CD4-positive, alpha-beta T cell treated with Interleukin-12 subunit alpha and Interleukin-12 subunit beta, for 1 hour (primary cell): Measurements from ENCODE around the gene MAP3K5.
"Not testable (repeated sequence)": the region's sequence is repeated elsewhere in the genome, so short reads cannot be mapped to it uniquely, and the experiment has no call there.

ENCODE experiments used
- DNase-seq: peaks from one replicate; pipeline ENCODE4 v3.0.0-alpha.2; 2020

MAP3K5 gene

DNA sequence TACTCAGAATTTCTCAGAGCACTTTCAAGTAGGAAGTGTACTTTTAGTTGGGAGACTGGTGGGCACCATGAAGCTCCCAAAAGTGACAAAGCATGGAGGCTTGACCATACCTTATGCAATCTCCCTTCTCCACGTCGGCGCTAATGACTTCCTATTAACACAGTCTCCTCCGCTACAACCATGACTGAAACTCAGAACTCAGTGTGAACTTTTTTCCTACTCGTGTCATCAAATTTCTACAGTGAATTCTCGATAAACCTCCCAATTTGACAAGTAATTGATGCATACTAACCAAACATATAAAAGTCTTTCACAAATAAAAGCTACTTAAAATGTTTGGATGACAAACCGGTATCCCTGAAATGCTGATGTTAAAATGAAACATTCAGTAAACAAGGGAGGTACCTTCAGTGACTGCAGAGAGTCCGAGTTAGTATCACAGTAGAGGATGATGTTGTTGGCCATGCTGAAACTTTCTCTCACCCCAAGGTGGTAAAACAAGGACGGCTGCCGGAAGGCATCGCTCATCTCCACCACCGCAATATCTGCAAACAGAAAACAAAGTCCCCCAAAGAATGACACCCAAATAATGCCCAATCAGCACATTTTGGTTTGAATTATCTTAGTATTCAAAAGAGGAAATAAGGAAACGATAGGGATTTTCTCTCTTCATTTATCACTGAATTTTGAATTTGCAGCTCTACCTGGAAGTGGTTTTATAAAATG lies 72.1 kb downstream of the MAP3K5 start:
- DNase-seq, result no peak

DNA sequence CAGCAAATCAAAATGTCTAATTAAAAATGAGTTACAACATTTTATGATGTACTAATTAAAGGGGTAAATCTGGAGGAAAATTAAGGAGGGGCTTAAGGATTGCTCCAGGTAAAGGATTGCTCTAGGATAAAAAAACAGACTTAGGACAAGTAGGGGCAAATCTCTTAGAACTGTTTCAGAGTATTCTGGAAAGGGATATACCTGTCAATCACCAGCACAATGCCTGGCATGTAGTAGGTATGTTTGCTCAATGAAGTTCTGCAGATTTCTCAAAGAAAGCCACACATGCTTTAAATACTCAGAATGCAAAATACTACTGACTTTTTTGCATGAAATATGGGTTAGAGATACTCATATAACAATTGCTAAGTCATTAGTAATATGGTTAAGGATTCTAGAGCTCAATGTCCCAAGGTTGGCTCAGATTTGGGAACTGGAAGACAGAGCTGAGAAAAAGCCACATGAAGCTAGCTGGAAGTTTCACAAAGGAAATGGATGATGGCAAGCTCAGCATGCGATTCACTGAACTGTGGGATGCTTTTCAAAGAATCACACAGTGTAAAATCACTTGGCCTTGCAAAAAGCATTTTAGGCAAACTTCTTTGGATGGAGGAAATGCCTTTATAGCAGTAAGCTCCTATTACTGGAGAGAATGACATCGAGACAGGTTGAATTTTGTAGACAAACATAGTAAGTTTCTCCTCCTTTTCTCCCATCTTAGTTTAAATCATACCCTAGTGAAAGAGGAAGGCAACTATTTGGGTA lies 72.8 kb downstream of the MAP3K5 start:
- DNase-seq, result no peak

DNA sequence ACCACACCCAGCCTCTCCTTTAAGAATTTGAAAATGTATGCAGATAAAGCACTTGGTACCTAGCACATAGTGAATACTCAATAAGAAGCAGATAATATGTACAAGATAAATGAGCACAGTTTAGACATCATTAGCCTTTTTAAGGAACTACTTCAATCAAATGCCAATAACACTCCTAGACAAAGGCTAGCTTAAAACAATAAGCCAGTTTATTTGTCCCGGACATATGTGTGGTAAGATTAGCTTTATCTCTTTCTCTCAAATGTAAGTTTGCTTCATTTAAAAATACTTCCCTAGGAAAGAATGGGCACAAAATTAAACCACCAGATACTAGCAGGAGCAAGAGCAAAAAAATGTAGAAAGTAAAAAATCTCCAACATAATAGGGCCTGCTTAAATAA lies 73.8 kb downstream of the MAP3K5 start:
- no peak for DNase-seq

- no peak for DNase-seq
These were observed 74.6 kb downstream of the MAP3K5 start for GRCh38 chr6:136717716-136717990.

DNA sequence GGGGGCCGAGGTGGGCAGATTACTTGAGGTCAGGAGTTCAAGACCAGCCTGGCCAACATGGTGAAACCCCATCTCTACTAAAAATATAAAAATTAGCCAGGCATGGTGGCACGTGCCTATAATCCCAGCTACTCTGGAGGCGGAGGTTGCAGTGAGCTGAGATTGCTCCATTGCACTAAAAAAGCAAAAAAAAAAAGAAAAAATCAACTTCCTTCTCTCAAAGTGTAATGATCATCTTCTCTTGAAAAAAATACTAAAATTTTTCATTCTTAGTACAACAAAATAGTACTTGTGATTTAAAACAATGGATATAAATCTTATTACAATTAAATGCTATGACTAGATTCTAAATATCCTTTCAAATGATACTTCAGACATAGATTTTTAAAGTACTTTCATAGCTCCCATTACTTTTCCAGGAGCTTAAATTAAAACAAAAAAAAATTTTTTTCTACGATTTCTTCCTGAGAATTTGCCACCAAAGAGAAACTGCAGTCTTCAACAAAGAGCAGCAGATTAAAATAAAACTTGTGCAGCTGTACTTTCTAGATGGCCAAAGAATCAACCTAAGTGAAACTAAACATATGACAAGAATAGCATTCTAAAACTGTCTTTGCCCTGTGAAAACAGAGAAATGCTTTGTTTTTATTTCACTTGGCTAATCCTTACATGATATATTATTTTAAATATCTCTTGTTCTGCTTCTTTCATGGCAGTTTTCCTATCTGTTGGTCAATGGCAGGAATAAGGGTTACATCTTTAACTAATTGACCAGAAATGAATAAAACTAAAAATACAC lies 75.2 kb downstream of the MAP3K5 start:
- no peak for DNase-seq

GRCh38 chr6:136712642-136713041 lies 79.6 kb downstream of the MAP3K5 start:
- DNase-seq, result not testable (repeated sequence)

DNA sequence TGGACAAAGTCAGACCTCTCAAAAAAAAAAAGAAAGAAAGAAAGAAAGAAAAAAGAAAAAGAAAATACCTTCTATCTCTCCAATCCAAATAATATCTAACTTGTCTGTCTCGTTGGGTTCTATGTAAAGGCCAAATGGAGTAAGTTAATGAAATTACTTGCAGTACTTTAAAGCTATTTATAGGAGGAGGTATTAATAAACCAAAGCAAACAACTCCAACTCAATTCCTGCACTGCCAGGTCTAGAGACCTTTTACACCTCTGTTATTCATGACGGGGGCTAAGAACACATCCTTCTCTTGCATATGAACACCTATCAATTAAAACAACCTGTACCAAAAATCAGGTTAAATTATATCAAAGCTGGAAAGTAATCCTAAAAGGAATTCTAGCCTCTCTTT lies 80.6 kb downstream of the MAP3K5 start:
- no peak for DNase-seq

DNA sequence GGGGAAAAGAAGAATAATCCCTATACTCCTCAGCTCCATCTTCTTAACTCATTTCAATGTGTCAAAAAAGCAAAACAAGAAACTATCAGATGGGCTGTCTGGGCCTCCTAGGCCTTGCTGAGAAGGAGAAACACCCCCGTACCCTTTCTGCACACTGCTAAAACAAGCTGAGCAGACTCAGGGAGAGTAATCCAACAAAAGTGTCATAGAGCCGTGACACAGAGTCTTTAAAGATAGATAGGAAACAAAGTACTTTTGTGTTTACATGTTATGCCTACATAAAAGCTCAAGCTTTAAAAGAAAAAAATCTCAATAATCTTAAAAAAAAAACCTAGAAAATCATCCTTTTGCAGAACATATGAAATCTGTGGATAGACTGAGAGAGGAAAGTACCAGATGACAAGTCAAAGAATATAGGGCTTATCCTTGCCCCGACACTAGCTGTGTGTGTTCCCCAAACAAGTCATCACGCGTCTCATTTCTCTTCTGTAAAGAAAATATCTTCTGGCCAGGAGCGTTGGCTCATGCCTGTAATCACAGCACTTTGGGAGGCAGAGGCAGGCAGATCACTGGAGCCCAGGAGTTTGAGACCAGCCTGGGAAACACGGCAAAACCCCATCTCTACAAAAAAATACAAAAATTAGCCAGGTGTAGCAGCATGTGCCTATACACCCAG lies 81.3 kb downstream of the MAP3K5 start:
- DNase-seq, result no peak

GRCh38 chr6:136709429-136709828 lies 82.8 kb downstream of the MAP3K5 start:
- DNase-seq, result no peak

DNA sequence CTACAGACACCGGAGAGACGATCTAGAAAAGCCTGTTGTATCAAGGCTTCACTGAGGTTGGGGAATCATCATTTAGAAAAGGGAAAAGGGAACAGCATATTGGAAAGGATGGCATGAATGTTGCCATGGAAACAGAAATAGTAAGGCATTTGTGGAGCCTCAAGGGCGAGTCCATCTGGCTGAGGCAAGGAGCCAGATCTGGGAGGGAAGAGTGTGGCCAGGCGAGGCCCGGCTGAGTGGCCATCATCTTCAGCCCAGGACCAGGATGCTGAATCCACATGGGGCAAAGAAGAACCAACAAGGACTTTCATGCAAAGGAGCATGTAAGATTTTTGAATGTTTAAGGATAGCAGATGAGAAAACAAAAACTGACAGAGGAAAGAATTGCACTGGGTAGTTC lies 85.8 kb downstream of the MAP3K5 start:
- DNase-seq, result no peak

DNA sequence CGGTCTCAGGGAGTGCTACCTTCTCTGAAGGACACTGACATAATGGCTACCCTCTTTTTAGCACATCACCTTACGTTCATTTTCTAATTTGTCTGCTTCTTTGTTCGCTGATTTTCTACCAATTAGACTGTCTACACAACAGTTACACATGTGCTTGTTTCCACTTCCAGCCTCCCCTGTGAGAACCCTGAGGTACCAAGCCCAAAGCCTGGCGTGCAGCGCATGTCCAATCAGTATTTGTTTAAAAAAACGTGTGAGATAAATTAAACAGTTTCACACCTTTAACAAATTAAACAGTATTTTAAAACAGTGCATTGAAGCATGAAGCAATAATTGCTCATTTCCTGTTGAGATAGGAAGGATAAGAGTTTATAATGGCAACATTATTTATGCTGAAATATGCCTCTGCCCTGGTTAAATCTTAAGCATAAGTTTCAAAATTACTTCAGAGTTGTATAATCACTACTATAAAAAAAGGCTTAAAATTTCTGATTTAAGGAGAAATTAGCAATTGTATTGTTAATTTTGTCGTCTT lies 88.9 kb downstream of the MAP3K5 start:
- no peak for DNase-seq

- no peak for DNase-seq
These were observed 91.2 kb downstream of the MAP3K5 start for GRCh38 chr6:136701045-136701444.

- DNase-seq, result no peak
These were observed 92.9 kb downstream of the MAP3K5 start for GRCh38 chr6:136699358-136699757.

DNA sequence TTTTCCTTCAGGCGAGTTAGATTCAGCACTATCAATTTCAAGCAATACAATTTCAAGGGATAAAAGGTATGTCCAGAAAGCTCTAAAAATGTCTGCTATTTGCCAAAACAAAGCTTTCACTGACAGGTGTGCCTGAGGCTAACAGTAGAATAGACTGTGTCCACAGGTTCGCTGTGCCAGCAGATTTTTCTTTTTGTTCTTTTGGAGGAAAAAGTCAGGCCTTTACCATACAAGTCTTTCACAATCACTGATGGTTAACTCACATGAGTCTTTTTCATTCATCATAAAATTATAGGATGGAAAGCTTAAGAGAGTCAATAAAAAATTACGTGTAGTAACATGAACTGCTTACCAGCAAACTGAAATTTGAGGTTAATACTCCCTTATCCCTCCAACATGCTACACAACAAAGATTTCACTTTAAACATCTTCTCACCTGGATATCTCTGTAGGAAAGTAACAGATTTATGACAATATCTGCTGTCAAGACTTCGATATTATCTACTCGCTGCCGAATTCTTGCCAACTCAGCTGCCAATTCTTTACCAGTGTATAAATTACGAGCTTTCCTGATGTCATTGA lies 95.4 kb downstream of the MAP3K5 start:
- no peak for DNase-seq

GRCh38 chr6:136696238-136696637 lies 96.0 kb downstream of the MAP3K5 start:
- DNase-seq, result no peak

- no peak for DNase-seq
These were observed 96.9 kb downstream of the MAP3K5 start for GRCh38 chr6:136695412-136695811.

DNA sequence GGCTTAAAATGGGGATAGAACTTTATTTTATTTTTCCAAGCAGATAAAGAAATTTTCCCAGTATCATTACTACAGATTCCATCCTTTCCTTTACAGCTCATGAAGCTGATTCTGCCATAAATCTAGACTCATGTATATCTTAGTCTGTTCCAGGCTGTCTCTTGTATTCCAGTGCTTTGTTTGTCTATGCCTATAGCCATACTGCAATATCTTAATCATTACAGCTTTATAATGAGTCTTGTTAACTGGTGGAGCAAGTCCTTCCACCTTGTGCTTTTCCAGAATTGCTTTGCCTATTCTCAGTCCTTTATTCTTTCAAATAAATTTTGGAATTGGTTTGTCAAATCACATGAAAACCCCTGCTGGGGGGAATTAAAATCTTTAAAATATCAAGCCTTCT lies 99.2 kb downstream of the MAP3K5 start:
- no peak for DNase-seq

- DNase-seq, result not testable (repeated sequence)
These were observed 104.4 kb downstream of the MAP3K5 start for GRCh38 chr6:136687894-136688293.

GRCh38 chr6:136685540-136686108 lies 106.7 kb downstream of the MAP3K5 start:
- no peak for DNase-seq

- no peak for DNase-seq
These were observed 107.8 kb downstream of the MAP3K5 start for GRCh38 chr6:136684466-136684865.

GRCh38 chr6:136683209-136683941 lies 108.9 kb downstream of the MAP3K5 start:
- no peak for DNase-seq

GRCh38 chr6:136682292-136682691 lies 110.0 kb downstream of the MAP3K5 start:
- DNase-seq, result no peak
